ENCODE results near the gene ADD2. TPM values are rescaled to one million over a fixed set of nuclear protein-coding genes. Genes with fewer than 3 reads are reported as not detected.
A peak's percentile ranks its signal among the peaks of the same experiment; 100 is the strongest.

The ADD2 gene
- total RNA-seq, 1 donor from 2014 or later, result not detected

GRCh38 chr2:70633508-70633907, 134.5 kb downstream of the ADD2 start:
- no peak for DNase-seq (ENCODE audit: low read depth)
- Histone ChIP-seq H3K4me3 (ENCODE audit: low read depth, low read length) (no peak overlapping the region), H3K36me3 (ENCODE audit: control insufficient read depth, insufficient read depth, low read length) (no peaks in the 10 kb centered on the region), H3K27me3 (ENCODE audit: control insufficient read depth, insufficient read depth, low read length) (no peaks in the 10 kb centered on the region)
- FAIRE-seq, result no peak
- TF ChIP-seq CTCF (IDR thresholded peaks at IDR 0.05; ENCODE audit: insufficient read depth, low read length, severe bottlenecking), result no peak

- TF ChIP-seq CTCF (IDR thresholded peaks at IDR 0.05; ENCODE audit: insufficient read depth, low read length, severe bottlenecking), result no peak
- FAIRE-seq, result no peak
- H3K27me3 ChIP-seq (ENCODE audit: control insufficient read depth, insufficient read depth, low read length), result no peaks in the 10 kb centered on the region
These were observed 135.0 kb downstream of the ADD2 start for GRCh38 chr2:70632966-70633365.

GRCh38 chr2:70632388-70632787, 135.6 kb downstream of the ADD2 start:
- Histone ChIP-seq H3K36me3 (ENCODE audit: control insufficient read depth, insufficient read depth, low read length) (no peaks in the 10 kb centered on the region), H3K27me3 (ENCODE audit: control insufficient read depth, insufficient read depth, low read length) (no peaks in the 10 kb centered on the region), H3K4me3 (ENCODE audit: low read depth, low read length) (no peak overlapping the region)
- FAIRE-seq (no peak), DNase-seq (ENCODE audit: low read depth) (no peak)
- no peak for TF ChIP-seq CTCF (IDR thresholded peaks at IDR 0.05; ENCODE audit: insufficient read depth, low read length, severe bottlenecking)

More at GRCh38 chr2:70632966-70633365, 135.0 kb downstream of the ADD2 start:
- DNase-seq (ENCODE audit: low read depth), result no peak
- Histone ChIP-seq H3K4me3 (ENCODE audit: low read depth, low read length) (no peak overlapping the region), H3K36me3 (ENCODE audit: control insufficient read depth, insufficient read depth, low read length) (no peaks in the 10 kb centered on the region)

GRCh38 chr2:70630761-70631160, 137.2 kb downstream of the ADD2 start:
- H3K36me3 ChIP-seq (ENCODE audit: control insufficient read depth, insufficient read depth, low read length), result no peaks in the 10 kb centered on the region
- no peak for FAIRE-seq

GRCh38 chr2:70627211-70627898, 140.6 kb downstream of the ADD2 start:
- Histone ChIP-seq H3K4me3 (ENCODE audit: low read depth, low read length) (no peak overlapping the region), H3K36me3 (ENCODE audit: control insufficient read depth, insufficient read depth, low read length) (no peaks in the 10 kb centered on the region), H3K27me3 (ENCODE audit: control insufficient read depth, insufficient read depth, low read length) (no peaks in the 10 kb centered on the region)
- DNase-seq (ENCODE audit: low read depth) (peak; percentile 60), FAIRE-seq (no peak)
- no peak for TF ChIP-seq CTCF (IDR thresholded peaks at IDR 0.05; ENCODE audit: insufficient read depth, low read length, severe bottlenecking)

More at GRCh38 chr2:70630761-70631160, 137.2 kb downstream of the ADD2 start:
- Histone ChIP-seq H3K4me3 (ENCODE audit: low read depth, low read length) (no peak overlapping the region), H3K27me3 (ENCODE audit: control insufficient read depth, insufficient read depth, low read length) (no peaks in the 10 kb centered on the region)
- TF ChIP-seq CTCF (IDR thresholded peaks at IDR 0.05; ENCODE audit: insufficient read depth, low read length, severe bottlenecking), result no peak
- no peak for DNase-seq (ENCODE audit: low read depth)
